ENCODE data around the gene IMPDH1.
"Not testable (repeated sequence)": the region's sequence is repeated elsewhere in the genome, so short reads cannot be mapped to it uniquely, and the experiment has no call there.

IMPDH1 gene

DNA sequence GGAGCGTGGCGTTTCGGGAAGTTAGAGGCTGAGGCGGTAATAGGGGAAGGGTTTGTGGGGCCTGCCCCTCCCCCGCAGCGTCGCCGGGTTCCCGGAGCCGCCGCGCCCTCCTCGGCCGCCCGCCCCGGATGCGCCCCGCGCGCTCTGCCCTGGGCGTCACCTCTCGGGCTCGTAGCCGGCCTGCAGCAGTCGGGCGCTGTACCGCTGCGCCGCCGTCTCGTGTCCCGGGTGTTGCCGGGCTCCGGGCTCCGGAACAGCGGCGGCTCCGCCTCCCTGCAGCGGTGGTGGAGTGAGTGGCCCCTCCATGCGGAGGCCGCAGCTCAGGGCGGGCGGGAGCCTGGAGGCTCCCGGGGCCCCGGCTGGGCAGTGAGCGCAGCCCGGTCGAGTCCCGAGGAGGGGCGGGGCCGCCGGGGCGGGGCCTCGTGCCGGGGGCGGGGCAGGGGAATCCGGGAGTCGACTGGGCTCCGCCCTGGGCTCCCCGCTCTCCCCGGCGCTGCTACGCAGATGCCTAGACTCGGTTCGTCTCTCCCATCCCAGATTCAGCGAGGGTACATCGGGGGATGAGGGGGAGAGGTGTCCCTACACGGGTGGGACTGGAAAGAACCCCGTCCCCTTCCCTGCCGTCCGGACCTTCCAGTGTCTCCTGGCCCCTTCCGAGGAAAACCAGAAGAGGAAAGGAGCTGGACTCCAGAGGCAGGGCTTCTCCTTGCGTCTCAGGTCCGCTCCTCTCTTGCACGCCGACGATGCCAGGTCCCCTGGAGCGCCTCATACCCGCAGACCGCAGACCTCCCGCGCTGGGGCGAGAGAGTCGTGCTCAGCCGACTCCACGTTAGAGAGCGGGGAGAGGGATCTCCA lies at the start of gene IMPDH1:
IMPDH1 (minus strand) TSS at position 387 of the 855 bp plus-strand sequence; CDS start at position 306, 81 bp downstream.
- DNase-seq (ENCODE audit: low read depth in 2 of 2), result peak; percentile 71 to 76

DNA sequence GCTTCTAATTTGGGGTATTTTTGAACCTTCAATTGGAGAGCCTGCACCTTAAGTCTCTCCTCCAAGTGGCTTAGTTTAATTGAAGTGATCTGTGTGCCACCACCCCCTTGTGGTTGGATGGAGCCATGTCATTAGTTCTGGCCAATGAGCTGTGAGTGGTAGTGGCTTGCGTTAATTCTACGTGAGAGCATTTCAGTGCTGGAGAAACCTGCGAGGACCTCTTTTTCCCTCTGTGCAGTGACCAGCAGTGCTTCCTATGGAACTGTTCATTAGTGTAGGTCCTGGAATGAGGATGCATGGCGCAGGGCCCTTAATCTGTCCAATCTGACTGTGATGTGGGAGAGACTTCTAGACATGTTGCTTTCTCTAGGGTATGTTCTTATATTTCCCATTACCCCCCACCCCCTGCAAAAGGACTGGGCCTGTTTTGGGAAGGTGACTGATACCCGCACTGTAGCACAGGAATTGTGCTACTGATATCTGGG lies 49.7 kb upstream of the IMPDH1 start:
- peak; percentile 26 to 39 for DNase-seq (ENCODE audit: low read depth in 2 of 2)

DNA sequence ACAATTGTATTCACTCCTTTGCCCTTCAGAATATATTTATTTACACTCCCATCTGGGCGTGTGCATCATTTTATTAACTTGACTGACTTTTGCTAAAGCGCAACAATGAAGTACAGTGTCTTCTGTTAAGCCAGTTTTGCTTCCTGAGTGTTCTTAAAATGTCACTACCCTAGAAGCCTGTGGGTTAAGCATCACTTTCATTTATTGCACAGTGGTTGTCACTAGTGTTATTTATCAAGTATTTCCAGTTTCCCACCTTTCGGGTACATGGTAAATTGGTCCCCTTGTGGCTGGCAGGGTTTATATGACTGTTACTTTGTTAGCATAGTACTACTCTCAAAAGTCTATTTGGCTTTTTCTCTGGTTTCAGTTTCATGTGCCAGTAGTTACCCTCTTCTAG lies 49.2 kb upstream of the IMPDH1 start:
- DNase-seq (ENCODE audit: low read depth in 2 of 2), result no peak

DNA sequence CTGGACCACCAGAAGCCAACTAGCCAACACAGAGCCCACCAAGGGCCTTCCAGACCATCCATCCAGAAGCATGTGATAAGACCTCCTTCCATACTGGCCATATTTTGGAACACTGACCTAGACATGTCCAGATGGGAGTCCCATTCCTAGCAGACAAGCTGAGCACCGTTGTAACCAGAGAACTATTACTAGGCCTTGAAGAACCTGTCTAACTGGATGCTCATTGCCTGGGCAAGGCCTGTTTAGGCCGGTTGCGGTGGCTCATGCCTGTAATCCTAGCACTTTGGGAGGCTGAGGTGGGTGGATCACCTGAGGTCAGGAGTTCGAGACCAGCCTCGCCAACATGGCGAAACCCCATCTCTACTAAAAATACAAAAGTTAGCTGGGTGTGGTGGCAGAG lies 47.6 kb upstream of the IMPDH1 start:
- DNase-seq (ENCODE audit: low read depth in 2 of 2), result not testable (repeated sequence)

DNA sequence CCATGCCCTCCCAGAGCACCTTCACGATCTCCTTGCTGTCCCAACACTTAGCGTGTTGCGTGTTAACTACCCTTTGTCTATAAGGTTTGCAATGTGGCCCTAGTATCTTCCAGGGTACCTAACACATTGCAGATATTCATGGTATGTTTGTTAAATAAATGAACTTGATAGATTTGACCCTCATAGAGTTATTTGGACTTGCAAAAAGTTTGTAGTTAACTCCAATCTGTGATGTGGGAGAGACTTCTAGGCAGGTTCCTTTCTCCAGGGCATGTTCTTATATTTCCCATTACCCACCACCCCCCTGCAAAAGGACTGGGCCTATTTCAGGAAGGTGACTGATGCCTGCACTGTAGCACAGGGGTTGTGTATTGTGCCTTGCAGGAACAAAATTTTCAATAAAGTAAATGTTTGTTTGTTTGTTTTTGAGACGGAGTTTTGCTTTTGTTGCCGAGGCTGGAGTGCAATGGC lies 46.5 kb upstream of the IMPDH1 start:
- no peak for DNase-seq (ENCODE audit: low read depth in 2 of 2)

DNA sequence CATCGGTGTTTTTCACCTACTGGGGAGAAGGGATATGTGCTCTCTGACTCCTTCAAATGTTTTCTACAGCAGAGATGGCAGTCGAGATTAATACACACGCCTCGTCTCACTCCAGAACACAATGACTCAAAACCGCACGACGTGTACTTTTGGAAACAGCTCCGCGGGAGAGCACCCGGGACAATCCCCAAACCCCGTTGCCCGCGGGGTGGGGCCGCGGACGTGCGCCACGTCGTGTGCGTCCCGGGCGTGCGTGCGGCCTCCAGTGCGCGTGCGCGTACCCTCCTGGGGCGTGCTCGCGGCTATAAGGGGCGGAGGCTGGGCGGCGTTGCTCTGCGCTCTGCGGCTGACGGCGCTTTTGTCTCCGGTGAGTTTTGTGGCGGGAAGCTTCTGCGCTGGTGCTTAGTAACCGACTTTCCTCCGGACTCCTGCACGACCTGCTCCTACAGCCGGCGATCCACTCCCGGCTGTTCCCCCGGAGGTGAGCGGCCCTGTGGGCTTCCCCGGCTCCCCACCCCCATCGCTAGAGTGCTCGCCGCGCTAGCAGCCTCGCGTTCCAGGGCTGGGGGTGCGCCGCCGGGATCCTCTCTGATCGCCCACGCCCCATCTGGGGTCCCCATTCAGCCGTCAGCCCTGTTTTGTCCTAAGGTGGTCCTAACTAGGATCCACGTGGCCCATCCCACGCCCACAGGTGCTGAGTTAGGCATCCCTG lies 45.9 kb upstream of the IMPDH1 start, which contains the start of gene HILPDA:
HILPDA (plus strand) TSS at position 336 of the 712 bp plus-strand sequence. CDS start 1,391 bp downstream, outside the sequence.
- peak; percentile 96 to 97 for DNase-seq (ENCODE audit: low read depth in 2 of 2)

DNA sequence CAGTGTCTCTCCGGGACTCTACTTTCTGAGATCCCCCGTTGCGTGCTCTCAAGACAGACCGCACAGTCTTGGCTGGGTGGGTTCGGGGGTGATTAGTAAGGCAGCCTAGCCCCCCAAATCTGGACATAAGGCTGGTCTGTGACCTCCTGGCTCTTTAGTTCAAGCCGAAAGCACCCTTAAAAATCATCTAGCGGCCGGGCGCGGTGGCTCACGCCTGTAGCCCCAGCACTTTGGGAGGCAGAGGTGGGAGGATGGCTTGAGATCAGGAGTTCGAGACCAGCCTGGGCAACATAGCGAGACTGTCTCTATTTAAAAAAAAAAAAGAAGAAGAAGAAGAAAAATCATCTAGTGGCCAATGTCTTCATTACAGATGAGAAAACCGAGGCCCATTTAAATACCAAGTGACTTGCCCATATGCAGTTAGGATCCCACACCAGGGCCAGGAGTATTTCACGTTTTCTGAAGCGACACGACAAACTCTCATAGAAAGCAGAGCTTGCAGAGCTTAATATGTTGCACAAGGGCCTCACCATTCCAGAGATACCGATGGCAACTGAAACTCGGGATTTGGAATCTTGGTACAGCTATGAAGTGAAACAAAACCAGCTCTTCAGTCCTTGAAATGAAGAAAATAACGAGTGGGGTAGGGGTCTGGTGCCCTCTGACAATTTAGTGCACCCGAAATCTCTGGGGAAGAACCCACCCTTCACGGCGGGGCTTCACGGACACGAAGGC lies 45.2 kb upstream of the IMPDH1 start:
- peak; percentile 18 to 24 for DNase-seq (ENCODE audit: low read depth in 2 of 2)

DNA sequence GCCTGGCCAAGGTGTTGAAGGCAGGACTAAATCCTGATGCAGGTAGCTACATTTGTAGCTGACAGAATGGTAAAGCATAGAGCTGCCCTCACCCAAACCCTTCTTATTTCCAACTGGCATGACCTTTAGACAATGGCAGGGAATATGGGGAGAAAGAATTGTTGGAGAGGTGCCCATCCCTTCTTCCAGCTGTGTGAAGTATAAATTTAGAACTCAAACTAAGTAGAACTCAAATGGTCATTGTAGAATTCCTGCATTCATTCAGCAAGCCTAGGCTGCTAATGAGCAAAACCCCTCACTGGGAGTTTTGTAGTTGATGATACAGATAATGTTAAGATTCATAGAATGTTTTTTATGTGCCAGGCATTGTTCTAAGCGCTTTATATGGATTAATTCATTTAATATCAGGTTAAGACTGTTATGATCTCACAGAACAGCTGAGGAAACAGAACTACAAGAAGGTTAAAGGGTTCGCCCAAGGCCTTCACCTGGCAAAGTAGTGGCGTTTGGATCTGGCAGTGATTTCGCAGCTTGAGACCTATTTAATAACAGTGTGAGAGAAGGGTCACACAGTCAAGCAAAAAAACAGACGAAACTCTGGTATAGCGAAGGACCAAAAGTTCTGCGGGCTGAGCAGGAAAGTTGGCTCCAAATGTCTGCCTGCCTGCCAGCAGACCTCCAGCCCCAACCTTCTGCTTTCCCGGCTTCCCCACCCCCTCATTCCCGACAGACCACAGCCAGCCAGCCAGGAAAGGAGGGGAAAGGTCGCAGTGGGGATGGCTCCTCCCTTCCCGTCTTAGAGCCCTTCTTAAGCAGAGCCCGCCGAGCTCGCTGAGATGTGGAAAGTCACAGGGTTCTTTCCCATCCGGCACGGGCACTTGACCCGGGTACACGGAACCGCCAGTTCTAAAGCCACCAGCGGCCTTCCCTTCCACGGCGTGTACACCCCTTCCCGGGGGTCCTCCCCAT lies 44.3 kb upstream of the IMPDH1 start:
- DNase-seq (ENCODE audit: low read depth in 2 of 2), result peak; percentile 77 to 82

DNA sequence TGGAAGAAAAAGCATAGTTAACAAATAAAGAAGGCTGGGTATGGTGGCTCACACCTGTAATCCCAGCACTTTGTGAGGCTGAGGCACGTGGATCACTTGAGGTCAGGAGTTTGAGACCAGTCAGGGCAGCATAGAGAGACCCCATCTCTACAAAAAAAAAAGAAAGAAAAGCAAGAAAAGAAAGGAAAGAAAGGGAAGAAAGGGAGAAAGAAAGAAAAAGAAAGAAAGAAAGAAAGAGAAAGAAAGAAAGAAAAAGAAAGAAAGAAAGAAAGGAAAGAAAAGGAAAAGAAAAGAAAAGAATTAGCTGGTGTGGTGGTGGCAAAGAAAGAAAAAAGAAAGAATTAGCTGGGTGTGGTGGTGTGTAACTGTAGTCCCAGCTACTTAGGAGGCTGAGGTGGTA lies 42.8 kb upstream of the IMPDH1 start:
- no peak for DNase-seq (ENCODE audit: low read depth in 2 of 2)

DNA sequence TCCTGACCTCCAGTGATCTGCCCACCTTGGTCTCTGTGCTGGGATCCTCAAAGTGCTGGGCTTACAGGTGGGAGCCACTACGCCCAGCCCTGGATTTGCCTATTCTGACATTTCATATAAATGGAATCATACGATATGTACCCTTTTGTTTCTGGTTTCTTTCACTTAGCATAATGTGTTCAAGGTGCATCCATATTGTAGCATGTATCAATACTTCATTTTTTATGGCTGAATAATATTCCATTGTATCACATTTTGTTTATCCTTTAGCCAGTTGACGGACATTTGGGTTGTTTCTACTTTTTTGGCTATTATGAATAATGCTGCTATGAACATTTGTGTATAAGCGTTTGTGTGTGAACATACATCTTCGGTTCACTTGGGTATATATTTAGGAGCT lies 41.1 kb upstream of the IMPDH1 start:
- DNase-seq (ENCODE audit: low read depth in 2 of 2), result no peak

DNA sequence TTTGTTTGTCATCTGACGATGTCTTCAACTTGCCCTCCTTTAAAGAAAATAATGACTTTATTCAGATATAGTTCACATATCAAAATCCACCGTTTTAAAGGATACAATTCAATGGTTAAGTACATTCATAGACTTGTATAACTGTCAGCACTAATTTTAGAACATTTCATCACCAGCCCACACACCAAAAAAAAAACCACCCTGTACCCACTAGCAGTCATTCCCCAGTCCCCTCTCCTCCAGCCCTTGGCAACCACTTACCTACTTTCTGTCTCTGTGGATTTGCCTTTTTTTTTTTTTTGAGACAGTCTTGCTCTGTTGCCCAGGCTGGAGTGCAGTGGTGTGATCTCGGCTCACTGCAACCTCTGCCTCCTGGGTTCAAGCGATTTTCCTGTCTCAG lies 40.6 kb upstream of the IMPDH1 start:
- no peak for DNase-seq (ENCODE audit: low read depth in 2 of 2)

DNA sequence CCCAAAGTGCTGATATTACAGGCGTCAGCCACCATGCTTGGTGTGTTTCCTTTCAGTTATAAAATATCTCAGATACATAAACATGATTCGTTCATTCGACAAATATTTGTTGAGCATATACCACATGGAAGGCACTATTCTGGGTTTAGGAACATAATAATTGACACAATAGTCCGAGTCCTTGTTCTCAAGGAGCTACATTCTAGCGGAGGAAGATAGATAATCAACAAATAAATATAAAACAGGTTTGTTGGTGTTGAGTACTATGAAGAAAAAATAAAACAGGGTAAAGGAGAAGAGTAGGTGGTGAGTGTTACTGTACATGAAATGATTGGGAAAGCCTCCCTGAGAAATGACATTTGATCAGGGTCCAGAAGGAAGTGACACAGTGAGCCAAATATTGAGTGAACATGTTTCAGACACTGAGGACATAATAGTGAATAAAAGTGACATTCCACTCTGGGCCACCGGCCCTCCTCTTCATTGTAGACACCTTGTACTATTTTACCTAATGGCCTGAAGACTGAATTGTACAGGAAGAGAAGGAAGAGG lies 39.0 kb upstream of the IMPDH1 start:
- no peak for DNase-seq (ENCODE audit: low read depth in 2 of 2)

DNA sequence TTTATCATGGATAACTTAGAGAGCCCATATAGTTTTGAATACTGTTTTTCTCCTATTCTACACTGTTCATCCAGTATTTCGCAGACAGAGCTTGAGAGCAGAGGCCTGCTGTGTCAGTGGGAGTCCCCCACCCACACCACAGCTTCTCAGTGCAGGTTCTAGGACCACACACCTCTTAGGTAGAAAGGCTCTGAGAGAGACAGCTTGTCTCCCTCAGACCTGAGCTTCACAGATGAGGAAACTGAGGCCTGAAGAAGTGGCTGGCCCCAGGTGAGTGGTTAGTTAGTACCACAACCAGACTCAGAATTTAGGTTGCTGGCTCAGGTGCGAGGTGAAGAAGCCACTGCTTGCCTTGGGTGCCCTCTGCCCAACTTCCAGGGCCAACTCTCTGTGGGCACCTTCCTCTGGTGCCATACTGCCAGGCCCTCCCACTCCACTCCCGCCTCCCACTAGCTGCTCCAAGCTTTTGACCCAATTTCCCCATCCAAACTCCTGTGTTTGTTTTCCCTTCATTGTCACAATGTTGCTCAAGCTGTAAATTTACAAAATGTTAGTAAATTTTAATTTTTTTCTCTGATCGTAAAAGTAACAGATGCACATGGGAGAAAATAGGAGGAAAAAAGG lies 38.3 kb upstream of the IMPDH1 start:
- no peak for DNase-seq (ENCODE audit: low read depth in 2 of 2)

DNA sequence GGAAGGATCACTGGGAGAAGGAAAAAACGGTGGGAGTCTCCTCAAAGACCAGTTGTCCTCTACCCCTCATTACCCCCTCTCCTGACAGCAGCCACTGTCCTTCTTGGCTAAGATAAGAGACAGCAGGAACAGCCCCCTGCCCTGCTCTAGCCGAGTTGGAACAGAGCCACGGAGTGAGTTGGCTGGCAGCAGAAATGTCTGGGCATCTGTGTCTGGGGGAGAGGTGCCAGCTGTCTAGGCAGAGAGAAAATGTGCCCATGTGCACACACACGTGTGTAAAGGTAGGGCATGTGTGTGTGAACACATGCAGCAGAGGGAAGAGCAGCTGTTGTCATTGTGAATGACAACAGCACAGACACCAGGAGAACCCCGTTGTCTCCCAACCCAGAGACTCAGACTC lies 36.5 kb upstream of the IMPDH1 start:
- DNase-seq (ENCODE audit: low read depth in 2 of 2), result no peak

DNA sequence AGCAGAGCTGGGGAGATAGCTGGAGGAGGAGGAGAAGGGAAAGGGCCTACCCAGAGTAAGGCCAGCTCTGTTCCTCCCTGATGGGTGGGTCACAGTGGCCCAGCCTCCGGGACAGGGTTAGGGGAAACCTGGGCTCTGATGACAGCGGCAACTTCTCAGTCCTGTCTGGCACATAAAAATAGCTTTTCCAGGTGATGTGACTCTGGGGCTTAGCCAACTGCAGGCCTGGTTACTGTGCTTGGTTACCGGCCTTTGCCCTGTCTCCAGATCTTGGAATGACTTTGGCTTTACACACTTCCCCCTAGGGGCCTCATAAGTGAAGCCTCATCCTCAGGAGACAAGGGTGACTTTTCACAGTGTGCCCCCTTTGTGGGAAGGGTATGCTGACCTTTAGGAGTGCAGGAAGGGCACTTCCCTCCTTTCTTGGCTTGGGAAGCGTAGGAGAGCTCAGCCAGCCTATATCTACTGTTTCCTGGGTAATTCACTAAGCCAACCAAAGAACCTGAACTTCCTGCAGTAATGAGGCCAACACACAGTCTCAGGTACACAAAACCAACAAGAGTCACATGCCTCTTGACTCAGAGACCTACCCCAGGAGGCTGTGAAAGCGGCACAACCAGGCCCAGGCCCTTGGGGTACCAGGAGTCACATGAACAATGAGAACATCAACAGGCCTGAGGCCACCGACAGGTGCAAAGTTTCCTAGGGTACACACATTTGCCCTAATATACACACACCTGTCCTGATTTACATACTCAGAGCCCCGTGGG lies 34.2 kb upstream of the IMPDH1 start:
- DNase-seq (ENCODE audit: low read depth in 2 of 2), result no peak

DNA sequence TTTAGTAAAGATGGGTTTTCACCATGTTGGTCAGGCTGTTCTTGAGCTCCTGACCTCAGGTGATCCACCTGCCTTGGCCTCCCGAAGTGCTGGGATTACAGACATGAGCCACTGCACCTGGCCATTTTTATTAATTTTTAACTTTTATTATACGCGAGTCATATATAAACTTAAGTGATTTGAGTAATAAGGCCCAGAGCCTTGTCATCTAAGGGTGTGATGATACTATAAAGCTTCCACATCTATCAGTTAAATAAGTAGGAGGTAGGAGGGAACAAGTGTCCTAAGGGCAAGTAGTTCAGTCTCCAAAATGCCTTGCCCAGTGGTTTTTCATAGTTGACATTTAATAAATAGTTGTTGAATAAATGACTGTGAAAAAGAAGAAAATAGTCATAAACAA lies 32.6 kb upstream of the IMPDH1 start:
- no peak for DNase-seq (ENCODE audit: low read depth in 2 of 2)

DNA sequence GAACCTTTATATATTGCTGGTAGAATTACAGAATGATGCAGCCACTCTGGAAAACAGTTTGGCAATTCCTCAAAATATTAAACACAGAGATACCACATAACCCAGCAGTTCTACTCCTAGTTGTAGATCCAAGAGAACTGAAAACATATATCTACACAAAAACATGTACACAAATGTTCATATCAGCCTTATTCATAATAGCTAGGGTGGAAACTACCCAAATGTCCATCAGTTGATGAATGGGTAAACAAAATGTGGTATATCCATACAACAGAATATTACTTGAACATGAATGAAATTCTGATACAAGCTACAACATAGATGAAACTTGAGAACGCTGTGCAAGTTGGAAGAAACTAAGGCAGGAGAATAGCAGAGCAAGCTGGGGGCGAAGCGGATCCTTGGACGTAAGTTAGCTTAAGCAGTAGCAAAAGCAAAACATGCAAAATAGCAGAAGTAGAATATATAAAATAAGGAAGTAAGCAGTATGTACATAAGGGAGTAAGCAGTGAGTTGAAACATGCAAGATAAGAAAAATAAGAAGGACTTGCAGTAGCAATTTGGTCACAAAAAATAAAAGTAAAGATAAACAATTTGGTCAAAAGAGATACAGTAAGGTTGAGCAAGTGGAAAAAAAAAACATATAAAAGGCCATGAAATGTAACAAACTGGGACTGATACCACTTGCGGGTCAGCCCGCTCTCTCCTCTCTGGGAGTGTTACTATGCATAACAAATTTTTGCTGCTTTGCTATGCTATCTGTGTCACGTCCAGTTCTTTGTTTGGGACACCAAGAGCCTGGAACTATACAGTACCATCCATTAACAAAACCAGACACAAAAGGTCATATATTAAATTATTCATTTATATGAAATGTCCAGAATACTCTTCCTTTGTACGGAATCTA lies 27.9 kb upstream of the IMPDH1 start:
- no peak for DNase-seq (ENCODE audit: low read depth in 2 of 2)

DNA sequence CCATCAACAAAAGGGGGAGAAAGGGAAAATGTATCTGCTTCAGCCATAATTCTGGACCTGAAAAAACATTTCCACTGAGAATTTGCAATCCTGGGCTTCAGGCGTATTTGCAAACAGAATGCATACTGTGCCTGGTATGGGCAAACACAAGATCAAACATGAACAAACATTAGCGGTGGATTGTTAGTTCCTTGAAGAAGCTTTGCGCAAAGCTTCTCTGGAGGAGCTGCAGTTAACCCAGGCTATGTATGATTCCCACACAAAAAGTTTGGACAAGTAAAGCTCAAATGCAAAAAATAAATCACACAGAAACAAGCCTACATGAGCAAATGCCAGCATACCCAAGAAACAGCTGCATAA lies 25.5 kb upstream of the IMPDH1 start:
- DNase-seq (ENCODE audit: low read depth in 2 of 2), result no peak

Measured in fibroblast of skin of left quadriceps (primary cell).